Thymus (tissue), 11 donors: ENCODE results near the gene RAB3GAP1. TPM values are rescaled to one million over a fixed set of nuclear protein-coding genes. Genes with fewer than 3 reads are reported as not detected.
"Not testable (repeated sequence)": the region's sequence is repeated elsewhere in the genome, so short reads cannot be mapped to it uniquely, and the experiment has no call there.

Source experiments
- DNase-seq, 9 donors: peaks; one replicate each; pipeline ENCODE4 v3.0.0-alpha.2; 2013; ENCODE audit warnings: low spot score in 9 of 9, low read depth in 6 of 9, missing footprints in 1 of 9
- H3K27ac ChIP-seq, 2 donors: one replicate each; pipeline ENCODE4 v1.5.1; 2013; ENCODE audit warnings: control low read depth in 1 of 2, low read depth in 1 of 2, low read length in 1 of 2, mild to moderate bottlenecking in 1 of 2, moderate library complexity in 1 of 2
- H3K27me3 ChIP-seq, 2 donors: one replicate each; pipeline ENCODE4 v1.5.1; 2013; ENCODE audit warnings: low read length in 1 of 2; ENCODE audit not compliant: control insufficient read depth in 2 of 2, insufficient read depth in 1 of 2
- H3K36me3 ChIP-seq, 2 donors: one replicate each; pipeline ENCODE4 v1.5.1; 2013; ENCODE audit warnings: low read length in 1 of 2, mild to moderate bottlenecking in 1 of 2, moderate library complexity in 1 of 2; ENCODE audit not compliant: control insufficient read depth in 2 of 2, insufficient read depth in 2 of 2
- H3K4me1 ChIP-seq, 2 donors: one replicate each; pipeline ENCODE4 v1.5.1; 2013; ENCODE audit warnings: low read length in 2 of 2; ENCODE audit not compliant: control insufficient read depth in 2 of 2, insufficient read depth in 2 of 2
- H3K4me3 ChIP-seq, 2 donors: one replicate each; pipeline ENCODE4 v1.5.1; 2013; ENCODE audit warnings: low read length in 2 of 2, control low read depth in 1 of 2, mild to moderate bottlenecking in 1 of 2
- H3K9me3 ChIP-seq, 2 donors: one replicate each; pipeline ENCODE4 v1.5.1; 2013; ENCODE audit warnings: low read length in 1 of 2, mild to moderate bottlenecking in 1 of 2; ENCODE audit not compliant: control insufficient read depth in 2 of 2, insufficient read depth in 1 of 2
- WGBS: extraction: QIAGEN DNeasy Blood & Tissue Kit; methylation state at CpG from one replicate; pipeline ENCODE4 v1.1.7; 2013; 5-methylcytosine and 5-hydroxymethylcytosine counted together
- polyA plus RNA-seq: library from polyadenylated mRNA; stranded (reverse); fragments of 200-250 nt; gene quantifications from one replicate; pipeline ENCODE4 v1.2.3, GENCODE V29; 2013
- total RNA-seq: library from RNA; stranded (reverse); fragments of 120-200 nt; gene quantifications from one replicate; pipeline ENCODE4 v1.2.4, GENCODE V29; 2013
- donor health status: healthy.

RAB3GAP1 gene
- total and polyA plus RNA-seq, 2 donors = 25.5 to 29.8 TPM

- Histone ChIP-seq H3K27ac (no peak overlapping the region), H3K4me1 (no peaks in the 10 kb centered on the region), H3K4me3 (no peak overlapping the region), H3K9me3 (peaks cover 0 to 1% of the 10 kb centered on the region in 2 donors), H3K36me3 (peaks cover 9 to 13% of the 10 kb centered on the region in 2 donors), H3K27me3 (no peaks in the 10 kb centered on the region)
- no peak for DNase-seq
- WGBS = 98% methylated on average over 3 of the region's 3 CpGs
Measured at GRCh38 chr2:135093670-135094330, 41.7 kb downstream of the RAB3GAP1 start.

GRCh38 chr2:135094508-135094907, 42.4 kb downstream of the RAB3GAP1 start:
- no peak overlapping the region for H3K27ac ChIP-seq
- H3K36me3 ChIP-seq = peaks cover 9 to 13% of the 10 kb centered on the region in 2 donors
- DNase-seq = no peak
- H3K4me3 ChIP-seq = no peak overlapping the region
- no peaks in the 10 kb centered on the region for H3K4me1 ChIP-seq
- H3K27me3 ChIP-seq = no peaks in the 10 kb centered on the region
- 97% methylated on average over 2 of the region's 2 CpGs for WGBS
- peaks cover 0 to 1% of the 10 kb centered on the region in 2 donors for H3K9me3 ChIP-seq

- 88% methylated on average over 3 of the region's 3 CpGs for WGBS
- Histone ChIP-seq H3K4me1 (no peaks in the 10 kb centered on the region), H3K27me3 (no peaks in the 10 kb centered on the region), H3K4me3 (no peak overlapping the region), H3K9me3 (no peaks in the 10 kb centered on the region), H3K36me3 (peaks cover 9 to 16% of the 10 kb centered on the region in 2 donors), H3K27ac (no peak overlapping the region)
- DNase-seq = no peak
Measured at GRCh38 chr2:135095591-135095990, 43.5 kb downstream of the RAB3GAP1 start.

DNA sequence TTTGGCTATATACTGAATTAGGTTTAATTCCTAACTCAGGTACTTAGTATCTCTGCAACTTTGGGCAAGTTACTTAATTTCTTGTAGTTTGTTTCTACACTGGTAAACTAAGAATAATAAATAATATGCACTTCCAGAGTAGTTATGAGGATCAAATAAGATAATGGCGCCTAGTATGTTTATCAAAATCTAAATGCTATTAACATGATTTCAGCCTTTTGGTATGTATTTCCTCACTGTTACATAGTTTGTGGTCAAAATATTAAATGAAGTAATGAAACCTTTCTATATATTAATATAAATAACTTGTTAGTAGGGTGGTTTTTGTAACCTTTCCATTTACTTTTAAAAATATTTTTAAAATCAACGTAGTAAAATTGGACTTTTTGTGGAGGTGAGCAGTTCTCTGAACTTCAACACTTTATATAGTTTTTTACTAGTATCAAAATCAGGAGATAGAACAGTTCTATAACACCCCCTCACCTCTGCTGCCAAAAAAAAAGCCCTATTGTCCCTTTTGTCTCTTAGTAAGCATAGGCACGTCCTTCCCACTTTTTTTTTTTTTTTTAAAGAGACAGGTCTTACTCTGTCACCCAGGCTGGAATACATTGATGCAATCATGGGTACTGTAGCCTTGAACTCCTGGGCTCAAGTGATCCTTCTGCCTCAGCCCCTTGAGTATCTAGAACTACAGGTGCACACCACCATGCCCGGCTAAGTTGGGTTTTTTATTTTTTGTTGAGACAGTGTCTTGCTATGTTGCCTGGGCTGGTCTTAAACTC, 44.8 kb downstream of the RAB3GAP1 start:
- Histone ChIP-seq H3K9me3 (no peaks in the 10 kb centered on the region), H3K27ac (no peak overlapping the region), H3K36me3 (peaks cover 9 to 16% of the 10 kb centered on the region in 2 donors), H3K4me1 (no peaks in the 10 kb centered on the region), H3K4me3 (no peak overlapping the region), H3K27me3 (no peaks in the 10 kb centered on the region)
- WGBS = 98% methylated on average over 4 of the region's 4 CpGs
- DNase-seq = no peak

DNA sequence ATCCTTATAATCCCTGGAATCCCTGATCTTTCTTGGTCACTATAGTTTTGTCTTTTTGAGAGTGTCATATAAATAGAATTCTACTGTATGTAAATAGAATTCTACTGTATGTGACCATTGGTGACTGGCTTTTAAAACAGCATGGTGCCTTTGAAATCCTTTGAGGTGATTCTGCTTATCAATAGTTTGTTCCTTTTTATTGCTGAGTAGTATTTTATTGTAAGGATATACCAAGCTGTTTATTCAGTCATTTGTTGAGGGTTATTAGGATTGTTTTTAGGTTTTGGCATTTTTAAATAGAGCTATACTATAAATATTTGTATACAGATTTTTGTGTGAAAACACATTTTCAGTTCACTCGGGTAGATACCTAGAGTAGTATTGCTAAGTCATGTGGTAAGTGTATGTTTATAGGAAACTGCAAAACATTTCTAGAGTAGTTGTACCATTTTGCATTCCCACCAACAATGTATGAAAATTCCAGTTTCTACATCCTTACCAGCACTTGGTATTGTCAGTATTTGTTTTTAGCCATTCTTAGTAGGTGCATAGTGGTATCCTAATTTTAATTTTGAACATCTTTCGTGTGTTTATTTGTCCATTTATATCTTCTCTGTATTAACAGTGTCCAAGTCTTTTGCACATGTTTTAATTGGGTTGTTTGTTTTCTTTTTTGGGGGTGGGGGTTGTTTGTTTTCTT, 45.6 kb downstream of the RAB3GAP1 start:
- H3K9me3 ChIP-seq = no peaks in the 10 kb centered on the region
- peaks cover 9 to 16% of the 10 kb centered on the region in 2 donors for H3K36me3 ChIP-seq
- H3K4me1 ChIP-seq = no peaks in the 10 kb centered on the region
- H3K27me3 ChIP-seq = no peaks in the 10 kb centered on the region
- no peak overlapping the region for H3K4me3 ChIP-seq
- 97% methylated on average over 2 of the region's 2 CpGs for WGBS
- no peak for DNase-seq
- no peak overlapping the region for H3K27ac ChIP-seq

GRCh38 chr2:135099802-135100483, 47.9 kb downstream of the RAB3GAP1 start:
- no peaks in the 10 kb centered on the region for H3K27me3 ChIP-seq
- no peaks in the 10 kb centered on the region for H3K4me1 ChIP-seq
- DNase-seq = no peak
- no peak overlapping the region for H3K4me3 ChIP-seq
- WGBS = 97% methylated on average over 5 of the region's 5 CpGs
- H3K9me3 ChIP-seq = no peaks in the 10 kb centered on the region
- peaks cover 6 to 11% of the 10 kb centered on the region in 2 donors for H3K36me3 ChIP-seq
- H3K27ac ChIP-seq = no peak overlapping the region

DNA sequence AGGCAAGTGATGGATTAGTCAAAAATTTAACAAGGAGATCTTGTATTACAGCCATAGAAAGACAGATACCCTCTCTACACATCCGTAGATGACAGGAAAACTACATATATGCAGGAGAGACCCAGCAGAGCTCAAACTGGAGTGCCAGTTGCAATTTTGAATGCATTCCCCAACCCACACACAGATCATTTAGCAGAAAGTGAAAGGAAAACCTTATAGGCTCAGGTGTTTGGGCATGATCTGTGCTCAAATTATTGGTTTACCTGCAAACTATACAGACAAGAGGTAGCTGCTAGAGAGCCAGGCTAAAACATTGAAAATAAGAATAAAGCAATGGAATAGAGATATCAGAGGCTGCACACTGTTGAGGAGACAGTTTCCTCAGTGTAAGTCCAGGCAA, 51.8 kb downstream of the RAB3GAP1 start:
- WGBS = 97% methylated on average over 1 of the region's 1 CpG
- DNase-seq = no peak
- Histone ChIP-seq H3K4me1 (no peaks in the 10 kb centered on the region), H3K36me3 (peaks cover 5% of the 10 kb centered on the region in 2 donors), H3K27ac (no peak overlapping the region), H3K4me3 (no peak overlapping the region), H3K27me3 (no peaks in the 10 kb centered on the region), H3K9me3 (peaks cover 0 to 5% of the 10 kb centered on the region in 2 donors)

DNA sequence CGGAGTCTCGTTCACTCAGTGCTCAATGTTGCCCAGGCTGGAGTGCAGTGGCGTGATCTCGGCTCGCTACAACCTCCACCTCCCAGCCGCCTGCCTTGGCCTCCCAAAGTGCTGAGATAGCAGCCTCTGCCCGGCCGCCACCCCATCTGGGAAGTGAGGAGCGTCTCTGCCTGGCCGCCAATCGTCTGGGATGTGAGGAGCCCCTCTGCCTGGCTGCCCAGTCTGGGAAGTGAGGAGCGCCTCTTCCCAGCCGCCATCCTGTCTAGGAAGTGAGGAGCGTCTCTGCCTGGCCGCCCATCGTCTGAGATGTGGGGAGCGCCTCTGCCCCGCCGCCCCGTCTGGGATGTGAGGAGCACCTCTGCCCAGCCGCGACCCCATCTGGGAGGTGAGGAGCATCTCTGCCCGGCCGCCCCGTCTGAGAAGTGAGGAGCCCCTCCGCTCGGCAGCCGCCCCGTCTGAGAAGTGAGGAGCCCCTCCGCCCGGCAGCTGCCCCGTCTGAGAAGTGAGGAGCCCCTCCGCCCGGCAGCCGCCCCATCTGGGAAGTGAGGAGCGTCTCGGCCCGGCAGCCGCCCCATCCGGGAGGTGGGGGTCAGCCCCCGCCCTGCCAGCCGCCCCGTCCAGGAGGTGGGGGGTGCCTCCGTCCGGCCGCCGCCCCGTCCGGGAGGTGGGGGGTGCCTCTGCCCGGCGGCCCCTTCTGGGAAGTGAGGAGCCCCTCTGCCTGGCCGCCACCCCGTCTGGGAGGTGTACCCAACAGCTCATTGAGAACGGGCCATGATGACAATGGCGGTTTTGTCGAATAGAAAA, 53.6 kb downstream of the RAB3GAP1 start:
- not testable (repeated sequence) for H3K4me3 ChIP-seq, DNase-seq, H3K36me3 ChIP-seq, H3K27ac ChIP-seq, H3K9me3 ChIP-seq, H3K4me1 ChIP-seq, H3K27me3 ChIP-seq
- whole genome bisulfite sequencing = 98% methylated on average over 52 of the region's 56 CpGs
